ENCODE measurements around the gene NCMAP. TPM values are rescaled to one million over a fixed set of nuclear protein-coding genes. Genes with fewer than 3 reads are reported as not detected.
"Not testable (repeated sequence)": the region's sequence is repeated elsewhere in the genome, so short reads cannot be mapped to it uniquely, and the experiment has no call there.

Gene NCMAP
- total RNA-seq, 2 experiments from 2014 or later, result 0.20 to 0.31 TPM

DNA sequence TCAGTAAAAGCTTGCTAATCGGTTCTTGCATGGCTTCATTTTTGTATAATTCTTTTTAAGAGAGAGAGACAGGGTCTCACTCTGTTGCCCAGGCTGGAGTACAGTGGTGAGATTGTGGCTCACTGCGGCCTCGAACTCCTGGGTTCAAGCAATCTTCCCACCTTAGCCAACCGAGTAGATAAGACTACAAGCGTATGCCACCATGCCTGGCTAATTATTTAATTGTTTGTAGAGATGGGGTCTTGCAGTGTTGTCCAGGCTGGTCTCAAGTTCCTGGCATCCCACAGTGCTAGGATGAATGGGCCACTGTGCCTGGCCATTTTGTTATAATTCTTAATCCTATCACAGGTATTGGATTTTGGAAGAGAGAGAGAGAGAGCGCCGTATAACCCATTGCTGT is 29.8 kb upstream of the NCMAP start:
- no peaks in the 10 kb centered on the region for H3K9me3 Mint-ChIP-seq
- H3K27me3 Mint-ChIP-seq (ENCODE audit: low read depth), result no peaks in the 10 kb centered on the region
- H3K4me3 Mint-ChIP-seq, result no peak overlapping the region
- peak overlapping the region; percentile 61 for H3K27ac Mint-ChIP-seq
- H3K36me3 Mint-ChIP-seq (ENCODE audit: low read depth), result peaks cover 7% of the 10 kb centered on the region
- no peak for DNase-seq
- intact Hi-C loops (cut with micrococcal nuclease), result loop anchor here (2.0 kb wide), 1 partner anchor 19 kb away; no protein-coding TSS in a partner anchor
- H3K4me1 Mint-ChIP-seq (ENCODE audit: low read depth), result peaks cover 69% of the 10 kb centered on the region
- CTCF ChIA-PET, result interaction anchor here (0.7 to 4.3 kb wide), 21 partner anchors 10 to 327 kb away, joined by 3 to 30 read pairs (median 6); partner anchors contain the start of genes NIPAL3, RCAN3 and STPG1

- no peak overlapping the region for H3K4me3 Mint-ChIP-seq
Measured at GRCh38 chr1:24526940-24527542, 28.8 kb upstream of the NCMAP start.

DNA sequence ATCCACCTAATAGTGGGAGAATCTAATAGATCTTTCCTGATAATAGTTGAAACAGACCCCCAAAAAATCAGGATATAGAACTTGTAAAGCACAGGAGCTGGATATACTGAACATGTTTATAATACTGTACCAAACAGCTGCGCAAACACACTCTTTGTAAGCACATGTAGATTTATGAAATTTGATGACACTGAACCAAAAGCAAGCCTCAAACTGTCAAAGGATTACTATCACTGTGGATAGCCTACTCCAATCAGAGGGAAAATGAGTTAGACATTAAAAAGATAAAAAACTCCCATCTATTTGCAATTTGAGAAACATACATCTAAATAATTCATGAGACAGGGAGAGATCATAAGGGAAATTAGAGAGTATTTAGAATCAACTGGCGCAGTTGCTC is 27.1 kb upstream of the NCMAP start:
- H3K27ac Mint-ChIP-seq, result peak overlapping the region; percentile 85
- intact Hi-C loops (cut with micrococcal nuclease), result no loop called here

More at GRCh38 chr1:24526940-24527542, 28.8 kb upstream of the NCMAP start:
- H3K36me3 Mint-ChIP-seq (ENCODE audit: low read depth), result peaks cover 12% of the 10 kb centered on the region
- intact Hi-C loops (cut with micrococcal nuclease), result loop anchor here (1.0 to 2.0 kb wide), 2 partner anchors 20 to 112 kb away; partner anchors contain the start of gene NIPAL3
- no peaks in the 10 kb centered on the region for H3K27me3 Mint-ChIP-seq (ENCODE audit: low read depth)
- CTCF ChIA-PET, result interaction anchor here (0.5 to 4.3 kb wide), 28 partner anchors 8 to 328 kb away, joined by 3 to 30 read pairs (median 4); partner anchors contain the start of genes NIPAL3, RCAN3 and STPG1
- peaks cover 70% of the 10 kb centered on the region for H3K4me1 Mint-ChIP-seq (ENCODE audit: low read depth)
- H3K27ac Mint-ChIP-seq, result peak overlapping the region; percentile 63
- peak; percentile 74 for DNase-seq
- H3K9me3 Mint-ChIP-seq, result no peaks in the 10 kb centered on the region

GRCh38 chr1:24529292-24529691 is 26.6 kb upstream of the NCMAP start:
- H3K4me1 Mint-ChIP-seq (ENCODE audit: low read depth), result peaks cover 69% of the 10 kb centered on the region

More for the DNA sequence above, 27.1 kb upstream of the NCMAP start:
- no peaks in the 10 kb centered on the region for H3K9me3 Mint-ChIP-seq
- H3K4me1 Mint-ChIP-seq (ENCODE audit: low read depth), result peaks cover 69% of the 10 kb centered on the region
- CTCF ChIA-PET, result interaction anchor here (0.8 to 4.3 kb wide), 6 partner anchors 13 to 135 kb away, joined by 3 to 30 read pairs (median 6); partner anchors contain the start of genes NIPAL3 and STPG1
- no peak for DNase-seq
- peaks cover 23% of the 10 kb centered on the region for H3K36me3 Mint-ChIP-seq (ENCODE audit: low read depth)
- no peaks in the 10 kb centered on the region for H3K27me3 Mint-ChIP-seq (ENCODE audit: low read depth)
- H3K4me3 Mint-ChIP-seq, result peak overlapping the region; percentile 28

DNA sequence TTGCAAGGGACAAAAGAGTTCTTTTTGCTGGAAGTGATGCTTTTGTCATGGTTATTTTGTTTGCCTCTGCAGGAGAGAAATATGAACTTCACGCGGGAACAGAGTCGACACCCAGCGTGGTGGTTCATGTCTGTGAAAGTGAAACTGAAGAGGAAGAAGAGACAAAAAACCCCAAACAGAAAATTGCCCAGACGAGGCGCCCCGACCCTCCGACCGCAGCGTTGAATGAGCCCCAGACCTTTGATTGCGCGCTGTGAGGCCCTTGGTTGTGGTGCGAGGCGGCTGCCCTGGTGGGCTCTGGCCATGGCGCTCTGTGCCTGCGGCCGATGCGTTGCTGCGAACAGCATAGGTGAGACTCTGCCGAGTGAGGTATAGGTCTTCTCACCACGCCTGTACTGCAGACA is 20.9 kb upstream of the NCMAP start:
- peak; percentile 85 for DNase-seq
- no peaks in the 10 kb centered on the region for H3K27me3 Mint-ChIP-seq (ENCODE audit: low read depth)
- peak overlapping the region; percentile 97 for H3K27ac Mint-ChIP-seq
- CTCF ChIA-PET, result interaction anchor here (1.0 to 2.2 kb wide), 7 partner anchors 9 to 120 kb away, joined by 4 to 7 read pairs (median 6); partner anchors contain the start of genes NIPAL3 and RCAN3
- H3K9me3 Mint-ChIP-seq, result no peaks in the 10 kb centered on the region
- peaks cover 47% of the 10 kb centered on the region for H3K36me3 Mint-ChIP-seq (ENCODE audit: low read depth)
- intact Hi-C loops (cut with micrococcal nuclease), result loop anchor here (1.0 to 5.0 kb wide), 6 partner anchors 25 to 497 kb away; partner anchors contain the start of genes IFNLR1 and NIPAL3
- peaks cover 79% of the 10 kb centered on the region for H3K4me1 Mint-ChIP-seq (ENCODE audit: low read depth)
- peak overlapping the region; percentile 67 for H3K4me3 Mint-ChIP-seq

More at GRCh38 chr1:24529292-24529691, 26.6 kb upstream of the NCMAP start:
- CTCF ChIA-PET, result interaction anchor here (0.6 to 1.5 kb wide), 7 partner anchors 10 to 149 kb away, joined by 3 to 5 read pairs (median 4); no protein-coding TSS in a partner anchor
- peaks cover 28% of the 10 kb centered on the region for H3K36me3 Mint-ChIP-seq (ENCODE audit: low read depth)
- H3K9me3 Mint-ChIP-seq; intact Hi-C loops (cut with micrococcal nuclease); H3K4me3 Mint-ChIP-seq; DNase-seq; H3K27me3 Mint-ChIP-seq (ENCODE audit: low read depth): not testable (repeated sequence)
- peak overlapping the region; percentile 85 for H3K27ac Mint-ChIP-seq

- no peak for DNase-seq
- H3K4me3 Mint-ChIP-seq, result peak overlapping the region; percentile 67
- H3K27ac Mint-ChIP-seq, result peak overlapping the region; percentile 97
- no peaks in the 10 kb centered on the region for H3K27me3 Mint-ChIP-seq (ENCODE audit: low read depth)
- CTCF ChIA-PET, result interaction anchor here (0.6 to 2.2 kb wide), 11 partner anchors 9 to 985 kb away, joined by 3 to 8 read pairs (median 4); partner anchors contain the start of genes NIPAL3 and RCAN3
- peaks cover 82% of the 10 kb centered on the region for H3K4me1 Mint-ChIP-seq (ENCODE audit: low read depth)
- no peaks in the 10 kb centered on the region for H3K9me3 Mint-ChIP-seq
- peaks cover 45% of the 10 kb centered on the region for H3K36me3 Mint-ChIP-seq (ENCODE audit: low read depth)
- intact Hi-C loops (cut with micrococcal nuclease), result loop anchor here (1.0 to 5.0 kb wide), 8 partner anchors 25 to 497 kb away; partner anchors contain the start of genes IFNLR1 and NIPAL3
Measured at GRCh38 chr1:24535778-24536177, 20.1 kb upstream of the NCMAP start.

GRCh38 chr1:24536391-24536840 is 19.5 kb upstream of the NCMAP start:
- intact Hi-C loops (cut with micrococcal nuclease), result loop anchor here (1.0 to 5.0 kb wide), 3 partner anchors 48 to 496 kb away; no protein-coding TSS in a partner anchor
- H3K27me3 Mint-ChIP-seq (ENCODE audit: low read depth), result no peaks in the 10 kb centered on the region
- H3K9me3 Mint-ChIP-seq, result no peaks in the 10 kb centered on the region
- CTCF ChIA-PET, result interaction anchor here (0.9 to 2.2 kb wide), 8 partner anchors 10 to 121 kb away, joined by 3 to 8 read pairs (median 5); partner anchors contain the start of genes NIPAL3 and RCAN3
- H3K36me3 Mint-ChIP-seq (ENCODE audit: low read depth), result peaks cover 44% of the 10 kb centered on the region
- peak; percentile 84 for DNase-seq
- peak overlapping the region; percentile 97 for H3K27ac Mint-ChIP-seq
- H3K4me3 Mint-ChIP-seq, result peak overlapping the region; percentile 67
- peaks cover 84% of the 10 kb centered on the region for H3K4me1 Mint-ChIP-seq (ENCODE audit: low read depth)

GRCh38 chr1:24540051-24540905 is 15.6 kb upstream of the NCMAP start:
- H3K9me3 Mint-ChIP-seq, result no peaks in the 10 kb centered on the region
- intact Hi-C loops (cut with micrococcal nuclease), result loop anchor here (1.0 to 5.0 kb wide), 6 partner anchors 34 to 558 kb away; partner anchors contain the start of genes CLIC4, SRRM1 and SRSF10
- H3K36me3 Mint-ChIP-seq (ENCODE audit: low read depth), result peaks cover 18% of the 10 kb centered on the region
- peak; percentile 41 for DNase-seq
- H3K4me1 Mint-ChIP-seq (ENCODE audit: low read depth), result peaks cover 81% of the 10 kb centered on the region
- CTCF ChIA-PET, result interaction anchor here (0.7 to 3.7 kb wide), 13 partner anchors 10 to 350 kb away, joined by 3 to 22 read pairs (median 5); partner anchors contain the start of gene NIPAL3
- H3K4me3 Mint-ChIP-seq, result peak overlapping the region; percentile 44
- H3K27me3 Mint-ChIP-seq (ENCODE audit: low read depth), result no peaks in the 10 kb centered on the region
- H3K27ac Mint-ChIP-seq, result peak overlapping the region; percentile 92

DNA sequence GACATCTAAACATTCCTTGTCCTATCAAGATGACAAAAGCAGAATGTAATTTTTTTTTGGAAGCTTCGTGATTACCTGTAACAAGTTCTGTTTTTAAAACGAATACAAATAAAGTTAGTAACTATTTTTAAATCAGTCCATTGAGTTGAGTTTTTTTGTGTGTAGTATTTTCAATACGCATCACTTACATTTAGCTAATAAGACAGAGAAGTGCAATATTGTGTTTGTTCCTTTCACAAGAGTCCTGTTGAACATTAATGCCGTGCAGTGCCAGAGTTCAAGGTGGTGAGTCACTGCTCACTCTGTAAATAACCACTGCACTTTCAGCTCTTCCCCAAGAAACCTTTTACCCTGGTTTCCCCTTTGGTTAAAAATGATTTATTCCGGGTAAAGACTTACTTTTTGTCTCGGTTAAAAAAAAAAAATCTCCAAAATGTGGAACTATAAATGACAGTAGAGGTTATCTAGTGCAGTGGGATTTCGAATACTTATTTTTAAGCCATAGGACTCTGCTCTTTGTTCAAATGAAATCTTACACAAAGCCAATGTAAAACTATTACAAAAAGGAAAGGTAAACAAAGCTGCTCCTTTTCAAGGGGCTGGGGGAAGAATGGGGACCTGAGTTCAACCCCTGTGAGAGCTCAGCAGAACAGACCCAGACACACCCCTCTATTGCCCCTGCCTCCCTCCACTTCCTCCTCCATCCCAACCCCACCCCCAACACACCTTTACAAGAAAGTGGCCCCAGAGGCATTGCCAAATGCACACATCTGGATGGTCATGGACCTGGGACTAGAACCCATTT is 14.8 kb upstream of the NCMAP start:
- Mint-ChIP-seq H3K4me1 (ENCODE audit: low read depth) (peaks cover 81% of the 10 kb centered on the region), H3K27ac (peak overlapping the region; percentile 92), H3K27me3 (ENCODE audit: low read depth) (no peaks in the 10 kb centered on the region), H3K9me3 (no peaks in the 10 kb centered on the region), H3K36me3 (ENCODE audit: low read depth) (peaks cover 12% of the 10 kb centered on the region), H3K4me3 (peak overlapping the region; percentile 44)
- DNase-seq, result peak; percentile 67
- CTCF ChIA-PET, result interaction anchor here (0.6 to 3.7 kb wide), 21 partner anchors 11 to 351 kb away, joined by 3 to 22 read pairs (median 3); partner anchors contain the start of gene NIPAL3
- intact Hi-C loops (cut with micrococcal nuclease), result loop anchor here (1.0 to 5.0 kb wide), 7 partner anchors 35 to 559 kb away; partner anchors contain the start of genes CLIC4, SRRM1 and SRSF10

DNA sequence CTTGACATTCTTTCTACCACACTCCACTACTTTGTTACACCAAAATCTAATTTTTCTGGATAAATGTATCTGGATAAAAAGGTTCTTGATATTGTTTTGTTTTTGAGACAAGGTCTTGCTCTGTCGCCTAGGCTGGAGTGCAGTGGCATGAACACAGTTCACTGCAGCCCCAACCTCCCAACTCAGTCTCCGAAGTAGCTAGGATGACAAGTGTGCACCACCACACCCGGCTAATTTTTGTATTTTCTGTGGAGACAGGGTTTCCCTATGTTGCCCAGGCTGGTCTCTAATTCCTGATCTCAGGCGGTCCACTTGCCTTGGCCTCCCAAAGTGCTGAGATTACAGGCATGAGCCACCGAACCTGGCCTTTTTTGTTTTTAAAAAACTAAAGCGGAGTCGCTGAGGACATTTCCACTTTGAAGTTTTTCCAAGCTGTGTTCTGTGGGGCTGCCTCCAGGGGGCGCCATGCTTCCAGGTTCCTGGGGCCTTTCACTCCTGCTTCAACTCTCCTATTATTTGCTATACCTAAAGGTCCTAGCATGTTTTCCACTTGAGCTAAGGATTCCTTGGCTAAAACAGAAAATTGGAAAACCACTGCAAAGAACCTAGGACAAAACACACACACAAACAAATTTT is 14.1 kb upstream of the NCMAP start:
- peak overlapping the region; percentile 6 for H3K4me3 Mint-ChIP-seq
- no peaks in the 10 kb centered on the region for H3K9me3 Mint-ChIP-seq
- H3K27ac Mint-ChIP-seq, result peak overlapping the region; percentile 92

More for the DNA sequence above, 14.1 kb upstream of the NCMAP start:
- peaks cover 73% of the 10 kb centered on the region for H3K4me1 Mint-ChIP-seq (ENCODE audit: low read depth)
- H3K27me3 Mint-ChIP-seq (ENCODE audit: low read depth), result no peaks in the 10 kb centered on the region
- H3K36me3 Mint-ChIP-seq (ENCODE audit: low read depth), result peaks cover 5% of the 10 kb centered on the region
- CTCF ChIA-PET, result interaction anchor here (0.6 to 3.7 kb wide), 17 partner anchors 13 to 352 kb away, joined by 3 to 22 read pairs (median 3); partner anchors contain the start of gene NIPAL3
- DNase-seq, result peak; percentile 64
- intact Hi-C loops (cut with micrococcal nuclease), result loop anchor here (1.0 to 5.0 kb wide), 6 partner anchors 45 to 560 kb away; partner anchors contain the start of genes CLIC4, SRRM1 and SRSF10

All from activated naive CD4-positive, alpha-beta T cell treated with anti-CD3 and anti-CD28 coated beads for 36 hours (primary cell).